Lung (tissue), 12 donors: ENCODE measurements around the gene IFIH1. TPM values are rescaled to one million over a fixed set of nuclear protein-coding genes. Genes with fewer than 3 reads are reported as not detected.

Experiments
- ATAC-seq: fragments of 200-7000 bp; cut with Tn5 transposase; one replicate; pipeline ENCODE4 v1.9.1; 2020; ENCODE audit warnings: moderate number of reproducible peaks; ENCODE audit not compliant: insufficient read depth, low FRiP score
- DNase-seq, 3 donors: peaks; one replicate each; pipeline ENCODE4 v3.0.0-alpha.2; 2013 to 2017
- H3K27ac ChIP-seq, 2 donors: one replicate each; pipeline ENCODE4 v1.5.1; 2013; ENCODE audit warnings: mild to moderate bottlenecking in 2 of 2, moderate library complexity in 2 of 2, control low read depth in 1 of 2, inconsistent platforms in 1 of 2, low read depth in 1 of 2, low read length in 1 of 2
- H3K27me3 ChIP-seq, 3 donors: one replicate each; pipeline ENCODE4 v1.5.1; 2013; ENCODE audit warnings: low read length in 2 of 3; ENCODE audit not compliant: control insufficient read depth in 3 of 3, insufficient read depth in 3 of 3
- H3K36me3 ChIP-seq, 4 donors: one replicate each; pipeline ENCODE4 v1.5.1; 2013; ENCODE audit warnings: low read length in 4 of 4, mild to moderate bottlenecking in 1 of 4, moderate library complexity in 1 of 4; ENCODE audit not compliant: control insufficient read depth in 4 of 4, insufficient read depth in 4 of 4
- H3K4me1 ChIP-seq, 5 donors: one replicate each; pipeline ENCODE4 v1.5.1; 2013; ENCODE audit warnings: low read length in 5 of 5, mild to moderate bottlenecking in 2 of 5, moderate library complexity in 1 of 5; ENCODE audit not compliant: control insufficient read depth in 5 of 5, insufficient read depth in 5 of 5
- H3K4me3 ChIP-seq: one replicate; pipeline ENCODE4 v1.5.1; 2013; ENCODE audit warnings: mild to moderate bottlenecking, control low read depth, moderate library complexity
- H3K9ac ChIP-seq, 2 donors: one replicate each; pipeline ENCODE4 v1.5.1; 2013; ENCODE audit warnings: low read length in 2 of 2, control low read depth in 1 of 2; ENCODE audit not compliant: insufficient read depth in 1 of 2
- H3K9me3 ChIP-seq, 4 donors: one replicate each; pipeline ENCODE4 v1.5.1; 2013; ENCODE audit warnings: low read length in 3 of 4, mild to moderate bottlenecking in 1 of 4, moderate library complexity in 1 of 4; ENCODE audit not compliant: control insufficient read depth in 4 of 4, insufficient read depth in 3 of 4
- CTCF ChIP-seq: IDR thresholded peaks from 2 replicates; pipeline ENCODE4 v1.5.1; 2012; ENCODE audit warnings: mild to moderate bottlenecking; ENCODE audit errors: control extremely low read depth, extremely low read depth
- WGBS, 2 donors: extraction: QIAGEN DNeasy Blood & Tissue Kit; methylation state at CpG; one replicate each; pipeline ENCODE4 v1.1.7; 2013; 5-methylcytosine and 5-hydroxymethylcytosine counted together
- polyA plus RNA-seq, 2 donors: library from polyadenylated mRNA; stranded (reverse); fragments of 200-250 nt; gene quantifications; one replicate each; pipeline ENCODE4 v1.2.1, GENCODE V29; 2013
- total RNA-seq, 2 donors: library from RNA; depleted of rRNA in 1 of 2; stranded (reverse); fragments of >200 nt in 1 of 2; gene quantifications; one replicate each; pipeline ENCODE4 v1.2.1, GENCODE V29; 2014 to 2021
- donor health status: control.
- donor health status: control.
- donor health status: Bipolar disorder and iron deficiency.
- donor health status: healthy.
- donor health status: DM: yes; HTN: yes; CAD: no.

The IFIH1 gene
- total and polyA plus RNA-seq, 4 donors = 9.4 to 26.1 (median 20.1) TPM

GRCh38 chr2:162330881-162331280, 12.4 kb upstream of the IFIH1 start:
- Histone ChIP-seq H3K27me3 (no peaks in the 10 kb centered on the region), H3K4me1 (peaks cover 0 to 2% (median 0%) of the 10 kb centered on the region in 5 donors), H3K9me3 (peaks cover 0 to 2% (median 0%) of the 10 kb centered on the region in 4 donors), H3K36me3 (no peaks in the 10 kb centered on the region), H3K4me3 (no peak overlapping the region), H3K27ac (no peak overlapping the region), H3K9ac (no peak overlapping the region)
- DNase-seq (no peak), ATAC-seq (no peak)
- WGBS, 2 donors = 95 to 97% methylated on average over 1 of the region's 1 CpG
- TF ChIP-seq CTCF = no peak

GRCh38 chr2:162328424-162329157, 10.1 kb upstream of the IFIH1 start:
- H3K4me1 ChIP-seq = peaks cover 0 to 2% (median 0%) of the 10 kb centered on the region in 5 donors
- H3K27ac ChIP-seq = no peak overlapping the region
- ATAC-seq (no peak), DNase-seq (no peak)
- H3K36me3 ChIP-seq = no peaks in the 10 kb centered on the region
- H3K9ac ChIP-seq = no peak overlapping the region
- peaks cover 0 to 2% (median 0%) of the 10 kb centered on the region in 4 donors for H3K9me3 ChIP-seq
- 81 to 88% methylated on average over 12 of the region's 12 CpGs for WGBS, 2 donors
- no peak for TF ChIP-seq CTCF
- H3K4me3 ChIP-seq = no peak overlapping the region
- H3K27me3 ChIP-seq = no peaks in the 10 kb centered on the region

GRCh38 chr2:162327806-162328205, 9.3 kb upstream of the IFIH1 start:
- Histone ChIP-seq H3K36me3 (no peaks in the 10 kb centered on the region), H3K27me3 (no peaks in the 10 kb centered on the region), H3K27ac (no peak overlapping the region), H3K4me1 (peaks cover 0 to 2% (median 0%) of the 10 kb centered on the region in 5 donors), H3K4me3 (no peak overlapping the region), H3K9ac (no peak overlapping the region), H3K9me3 (peaks cover 0 to 2% (median 0%) of the 10 kb centered on the region in 4 donors)
- WGBS, 2 donors = 97% methylated on average over 15 of the region's 15 CpGs
- TF ChIP-seq CTCF = no peak
- no peak for ATAC-seq
- DNase-seq = no peak
